K562 (cell line): ENCODE data around the gene ZDHHC24. TPM values are rescaled to one million over a fixed set of nuclear protein-coding genes. Genes with fewer than 3 reads are reported as not detected.
A peak's percentile ranks its signal among the peaks of the same experiment; 100 is the strongest.

Experiments
- CBFA2T2 ChIP-seq: fragments of 450-650 bp; conservative IDR thresholded peaks from 2 replicates; pipeline ENCODE4 v1.6.1; 2017; ENCODE audit warnings: mild to moderate bottlenecking
- EGR1 ChIP-seq: fragments of 450-650 bp; conservative IDR thresholded peaks from 2 replicates; pipeline ENCODE4 v1.6.1; 2017; ENCODE audit warnings: mild to moderate bottlenecking
- EHMT2 ChIP-seq: fragments of 450-650 bp; IDR thresholded peaks from 2 replicates; pipeline ENCODE4 v1.6.1; 2018; ENCODE audit warnings: antibody characterized with exemption
- ETV6 ChIP-seq, 3 experiments: fragments of 150-350 bp in 1 of 3; sonication (generic) in 1 of 3; formaldehyde crosslinking in 1 of 3; IDR thresholded peaks; 2 replicates each; pipeline versions ENCODE4 v1.6.1 to v1.8.0; 2014 to 2022; ENCODE audit warnings: borderline replicate concordance in 2 of 3, low read depth in 2 of 3, antibody characterized with exemption in 1 of 3, low read length in 1 of 3, mild to moderate bottlenecking in 1 of 3, missing genetic modification reagents in 1 of 3
- IFI16 ChIP-seq: fragments of 250-450 bp; sonication (Bioruptor Pico); IDR thresholded peaks from 2 replicates; pipeline ENCODE4 v2.1.2; 2022; ENCODE audit warnings: mild to moderate bottlenecking, inconsistent platforms
- MGA ChIP-seq: fragments of 450-650 bp; IDR thresholded peaks from 2 replicates; pipeline ENCODE4 v1.6.1; 2016; ENCODE audit warnings: mild to moderate bottlenecking, moderate library complexity
- MTA3 ChIP-seq: fragments of 450-650 bp; formaldehyde crosslinking; IDR thresholded peaks from 2 replicates; pipeline ENCODE4 v1.6.1; 2017; ENCODE audit warnings: mild to moderate bottlenecking, borderline replicate concordance
- NRF1 ChIP-seq, 2 experiments: fragments of 450-650 bp; IDR thresholded peaks in 1 of 2; conservative IDR thresholded peaks in 1 of 2; 2 replicates each; pipeline ENCODE4 v1.6.1; 2014; ENCODE audit warnings: mild to moderate bottlenecking in 2 of 2
- PHB ChIP-seq: fragments of 250-450 bp; sonication (Bioruptor Pico); IDR thresholded peaks from 2 replicates; pipeline ENCODE4 v1.5.0; 2021
- SREBF2 ChIP-seq: sonication (generic); formaldehyde crosslinking; IDR thresholded peaks from 2 replicates; pipeline ENCODE4 v1.4.0; 2020; ENCODE audit warnings: mild to moderate bottlenecking, missing genetic modification reagents
- SRF ChIP-seq, 2 experiments: fragments of 250-450, 450-650 bp in 1 of 2; sonication (Bioruptor Pico) in 1 of 2; sonication (generic) in 1 of 2; formaldehyde crosslinking; IDR thresholded peaks; 2 replicates each; pipeline versions ENCODE4 v1.5.0 to v1.5.1; 2020 to 2022; ENCODE audit warnings: mild to moderate bottlenecking in 1 of 2, missing genetic modification reagents in 1 of 2
- SRSF1 ChIP-seq: fragments of 200-400 bp; formaldehyde crosslinking; IDR thresholded peaks from 2 replicates; pipeline ENCODE4 v1.6.1; 2017; ENCODE audit warnings: mild to moderate bottlenecking, low read depth, low read length, moderate library complexity
- STAG1 ChIP-seq: sonication (generic); formaldehyde crosslinking; IDR thresholded peaks from 2 replicates; pipeline ENCODE4 v1.5.0; 2020; ENCODE audit warnings: missing genetic modification reagents, borderline replicate concordance
- TFAP4 ChIP-seq: sonication (generic); formaldehyde crosslinking; IDR thresholded peaks from 2 replicates; pipeline ENCODE4 v1.8.0; 2022; ENCODE audit warnings: missing genetic modification reagents, mild to moderate bottlenecking, moderate library complexity, borderline replicate concordance
- ZNF445 ChIP-seq: fragments of 250-450 bp; sonication (Bioruptor Pico); IDR thresholded peaks from 2 replicates; pipeline ENCODE4 v1.4.0; 2020; ENCODE audit warnings: low read depth, mild to moderate bottlenecking, moderate library complexity
- ZNF551 ChIP-seq: fragments of 250-450 bp; sonication (Bioruptor Pico); IDR thresholded peaks from 2 replicates; pipeline ENCODE4 v1.5.0; 2021; ENCODE audit warnings: mild to moderate bottlenecking, moderate library complexity
- ZNF696 ChIP-seq: fragments of 250-450 bp; sonication (Bioruptor Pico); conservative IDR thresholded peaks from 2 replicates; pipeline ENCODE4 v1.4.0; 2020; ENCODE audit warnings: mild to moderate bottlenecking, moderate library complexity
- polyA plus RNA-seq, 8 experiments: library from polyadenylated mRNA; depleted of rRNA in 4 of 8; stranded (reverse) in 5 of 8; unstranded in 3 of 8; fragments of >200 nt; fragmentation: Nextera tagmentation in 2 of 8; fragmentation: Illumina TruSeq in 1 of 8; extraction: Ambion mirVana in 2 of 8; extraction: Trizol in 1 of 8; gene quantifications; 2 replicates each; pipeline versions ENCODE4 v1.2.1 to v1.2.3, GENCODE V29; 2011 to 2014; ENCODE audit warnings: inconsistent platforms in 1 of 8, missing spikeins in 1 of 8
- total RNA-seq, 7 experiments: library from RNA; depleted of rRNA in 6 of 7; stranded (reverse); fragments of >200 nt in 6 of 7; fragmentation: Illumina TruSeq in 2 of 7; extraction: Trizol in 2 of 7; gene quantifications; 2 replicates each; pipeline versions ENCODE4 v1.2.1 to v1.2.3, GENCODE V29; 2011 to 2021; ENCODE audit warnings: low replicate concordance in 1 of 7

The ZDHHC24 gene
- total and polyA plus RNA-seq, 9 of the 15 experiments (the other 6 are each of a cell fraction or from before 2014, with no cell fraction given) = 0.45 to 11.2 (median 2.7) TPM

- TF ChIP-seq MGA (no peak; the same call in 1 of the 2 replicates), EGR1 (peak; percentile 85), PHB (CRISPR knock-in tag) (no peak), TFAP4 (CRISPR knock-in tag) (no peak; the same call in 1 of the 2 replicates), SRF (CRISPR knock-in tag; IDR thresholded peaks at IDR 0.05) (no peak), STAG1 (CRISPR knock-in tag) (peak; percentile 26; the same call in 1 of the 2 replicates), CBFA2T2 (no peak), ZNF696 (no peak), SREBF2 (CRISPR knock-in tag) (no peak), ETV6 (IDR thresholded peaks at IDR 0.05; ENCODE audit: borderline replicate concordance in 1 of 2, low read depth in 2 of 2, low read length in 1 of 2) (no peak), ETV6 (CRISPR knock-in tag; IDR thresholded peaks at IDR 0.05; ENCODE audit: borderline replicate concordance) (no peak), ZNF445 (CRISPR knock-in tag) (no peak), MTA3 (no peak; the same call in 1 of the 2 replicates), ZNF551 (CRISPR knock-in tag) (no peak), NRF1 (conservative IDR thresholded peaks at IDR 0.05 in 1 of 2, IDR thresholded peaks at IDR 0.05 in 1 of 2) (peak; percentile 53 to 74), SRSF1 (no peak), IFI16 (CRISPR knock-in tag) (no peak), EHMT2 (no peak)
Measured at GRCh38 chr11:66579017-66579606, 33.3 kb upstream of the ZDHHC24 start (continued).
